Colonic mucosa (tissue), 4 donors: ENCODE results near the gene NBPF1. TPM values are rescaled to one million over a fixed set of nuclear protein-coding genes. Genes with fewer than 3 reads are reported as not detected.
"Not testable (repeated sequence)": the region's sequence is repeated elsewhere in the genome, so short reads cannot be mapped to it uniquely, and the experiment has no call there.

Experiments used
- DNase-seq: peaks from one replicate; pipeline ENCODE4 v3.0.0-alpha.2; 2020
- H3K27ac ChIP-seq: fragments of 200-600 bp; one replicate; pipeline ENCODE4 v1.8.0; 2021
- H3K27me3 ChIP-seq: fragments of 200-600 bp; one replicate; pipeline ENCODE4 v1.8.0; 2021
- H3K36me3 ChIP-seq: fragments of 200-600 bp; one replicate; pipeline ENCODE4 v1.8.0; 2021
- H3K4me1 ChIP-seq: fragments of 200-600 bp; one replicate; pipeline ENCODE4 v1.8.0; 2021; ENCODE audit warnings: mild to moderate bottlenecking
- H3K4me3 ChIP-seq: fragments of 200-600 bp; one replicate; pipeline ENCODE4 v1.8.0; 2021
- H3K9ac ChIP-seq, 2 donors: one replicate each; pipeline ENCODE4 v1.7.0; 2013; ENCODE audit warnings: control low read depth in 2 of 2, low read depth in 2 of 2, low read length in 2 of 2
- H3K9me3 ChIP-seq: fragments of 200-600 bp; one replicate; pipeline ENCODE4 v1.8.0; 2021
- CTCF ChIP-seq: fragments of 200-600 bp; IDR thresholded peaks from one replicate; pipeline ENCODE4 v1.8.0; 2022; ENCODE audit warnings: antibody characterized with exemption, mild to moderate bottlenecking
- intact Hi-C: fragments of 100-400 bp; cut with DNase I; formaldehyde crosslinking; loops from one replicate; pipeline ENCODE4 v1.14.1; 2022
- total RNA-seq, 2 donors: library from RNA; stranded (reverse); fragmentation: NEBNext Ultra II Directional in 1 of 2; extraction: Animal tissue kit (Norgen Biotek cat#: 25700) in 1 of 2; gene quantifications; one replicate each; pipeline ENCODE4 v1.2.1, GENCODE V29; 2021
- donor health status: healthy.
- donor health status: DM: no; HTN: no; CAD: no.
- donor health status: DM: no; HTN: no; CAD: no.

NBPF1 gene
- total RNA-seq, 2 donors from 2014 or later: 45.2 to 54.3 TPM

GRCh38 chr1:16637941-16638778 is 24.8 kb upstream of the NBPF1 start:
- H3K36me3 ChIP-seq, H3K4me3 ChIP-seq, intact Hi-C loops, H3K9ac ChIP-seq, H3K27me3 ChIP-seq, H3K27ac ChIP-seq, H3K9me3 ChIP-seq: not testable (repeated sequence)
- peaks cover 12% of the 10 kb centered on the region for H3K4me1 ChIP-seq
- DNase-seq: peak; percentile 19

GRCh38 chr1:16636551-16637195 is 23.3 kb upstream of the NBPF1 start:
- H3K9me3 ChIP-seq, intact Hi-C loops, H3K27me3 ChIP-seq, H3K4me3 ChIP-seq, H3K9ac ChIP-seq, H3K4me1 ChIP-seq, H3K27ac ChIP-seq: not testable (repeated sequence)
- DNase-seq: peak; percentile 23
- peaks cover 12% of the 10 kb centered on the region for H3K36me3 ChIP-seq

GRCh38 chr1:16635959-16636358 is 22.6 kb upstream of the NBPF1 start:
- H3K9ac ChIP-seq, H3K4me1 ChIP-seq, intact Hi-C loops, H3K9me3 ChIP-seq, H3K27me3 ChIP-seq, H3K4me3 ChIP-seq, H3K27ac ChIP-seq: not testable (repeated sequence)
- peaks cover 20% of the 10 kb centered on the region for H3K36me3 ChIP-seq
- peak; percentile 17 for DNase-seq

- H3K4me1 ChIP-seq, intact Hi-C loops, H3K27ac ChIP-seq, H3K27me3 ChIP-seq, H3K9ac ChIP-seq, H3K4me3 ChIP-seq, H3K9me3 ChIP-seq: not testable (repeated sequence)
- peaks cover 28% of the 10 kb centered on the region for H3K36me3 ChIP-seq
- DNase-seq: peak; percentile 18
Observed at GRCh38 chr1:16633540-16634282, 20.3 kb upstream of the NBPF1 start.

- H3K27ac ChIP-seq, DNase-seq, H3K27me3 ChIP-seq, H3K9ac ChIP-seq, H3K4me3 ChIP-seq, H3K9me3 ChIP-seq, intact Hi-C loops, H3K4me1 ChIP-seq: not testable (repeated sequence)
- peaks cover 34% of the 10 kb centered on the region for H3K36me3 ChIP-seq
Observed at GRCh38 chr1:16632044-16632850, 18.9 kb upstream of the NBPF1 start.

- H3K4me1 ChIP-seq: no peaks in the 10 kb centered on the region
- no peak overlapping the region for H3K9ac ChIP-seq
- H3K27ac ChIP-seq: no peak overlapping the region
- H3K27me3 ChIP-seq: no peaks in the 10 kb centered on the region
- peaks cover 36% of the 10 kb centered on the region for H3K36me3 ChIP-seq
- no peak overlapping the region for H3K4me3 ChIP-seq
- intact Hi-C loops: no loop called here
- no peak for TF ChIP-seq CTCF
- peak; percentile 28 for DNase-seq
- no peaks in the 10 kb centered on the region for H3K9me3 ChIP-seq
Observed at GRCh38 chr1:16631248-16632043, 18.1 kb upstream of the NBPF1 start.

- no peak for TF ChIP-seq CTCF
- no peaks in the 10 kb centered on the region for H3K9me3 ChIP-seq
- H3K4me1 ChIP-seq: no peaks in the 10 kb centered on the region
- H3K4me3 ChIP-seq: no peak overlapping the region
- H3K9ac ChIP-seq: no peak overlapping the region
- H3K27ac ChIP-seq: no peak overlapping the region
- intact Hi-C loops: no loop called here
- no peaks in the 10 kb centered on the region for H3K27me3 ChIP-seq
- H3K36me3 ChIP-seq: peaks cover 43% of the 10 kb centered on the region
- peak; percentile 32 for DNase-seq
Observed at GRCh38 chr1:16630661-16631247, 17.4 kb upstream of the NBPF1 start.

- H3K9ac ChIP-seq, H3K27me3 ChIP-seq, H3K4me3 ChIP-seq, H3K4me1 ChIP-seq, H3K27ac ChIP-seq, intact Hi-C loops, H3K9me3 ChIP-seq: not testable (repeated sequence)
- peaks cover 46% of the 10 kb centered on the region for H3K36me3 ChIP-seq
- peak; percentile 29 for DNase-seq
Observed at GRCh38 chr1:16629916-16630530, 16.7 kb upstream of the NBPF1 start.
